ENCODE data around the gene TMEM250.

- TF ChIP-seq CTCF (IDR thresholded peaks at IDR 0.05) (no peak), TCF7L2 (IDR thresholded peaks at IDR 0.05; ENCODE audit: low read depth, low read length) (no peak), POLR2AphosphoS5 (IDR thresholded peaks at IDR 0.05; ENCODE audit: low read depth, low read length) (no peak), SIN3A (IDR thresholded peaks at IDR 0.05; ENCODE audit: borderline replicate concordance, insufficient read depth, low read depth, low read length) (no peak)
Observed at GRCh38 chr9:136124976-136125692, 6.5 kb upstream of the TMEM250 start.

Data from Panc1 (cell line).